Stimulated activated CD4-positive, alpha-beta T cell treated with anti-CD3 and anti-CD28 coated beads, Interleukin-12 subunit alpha, Interleukin-12 subunit beta, amount 100 ng/mL, for 4 hours (primary cell): ENCODE data around the gene GGT7.
"Not testable (repeated sequence)": the region's sequence is repeated elsewhere in the genome, so short reads cannot be mapped to it uniquely, and the experiment has no call there.

ENCODE experiments used
- DNase-seq: peaks from one replicate; pipeline ENCODE4 v3.0.0-alpha.2; 2020

The GGT7 gene

DNA sequence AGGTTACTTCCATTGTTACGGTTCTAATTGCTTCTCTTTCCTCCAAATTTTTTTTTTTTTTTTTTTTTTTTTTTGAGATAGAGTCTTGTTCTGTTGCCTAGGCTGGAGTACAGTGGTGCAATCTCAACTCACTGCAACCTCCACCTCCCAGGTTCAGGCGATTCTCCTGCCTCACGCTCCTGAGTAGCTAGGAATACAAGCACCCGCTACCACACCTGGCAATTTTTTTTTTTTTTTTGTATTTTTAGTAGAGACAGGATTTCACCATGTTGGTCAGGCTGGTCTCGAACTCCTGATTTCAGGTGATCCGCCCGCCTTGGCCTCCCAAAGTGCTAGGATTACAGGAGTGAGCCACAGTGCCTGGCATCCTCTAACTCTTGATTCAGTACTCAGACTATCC is 8.3 kb upstream of the GGT7 start:
- DNase-seq = not testable (repeated sequence)

DNA sequence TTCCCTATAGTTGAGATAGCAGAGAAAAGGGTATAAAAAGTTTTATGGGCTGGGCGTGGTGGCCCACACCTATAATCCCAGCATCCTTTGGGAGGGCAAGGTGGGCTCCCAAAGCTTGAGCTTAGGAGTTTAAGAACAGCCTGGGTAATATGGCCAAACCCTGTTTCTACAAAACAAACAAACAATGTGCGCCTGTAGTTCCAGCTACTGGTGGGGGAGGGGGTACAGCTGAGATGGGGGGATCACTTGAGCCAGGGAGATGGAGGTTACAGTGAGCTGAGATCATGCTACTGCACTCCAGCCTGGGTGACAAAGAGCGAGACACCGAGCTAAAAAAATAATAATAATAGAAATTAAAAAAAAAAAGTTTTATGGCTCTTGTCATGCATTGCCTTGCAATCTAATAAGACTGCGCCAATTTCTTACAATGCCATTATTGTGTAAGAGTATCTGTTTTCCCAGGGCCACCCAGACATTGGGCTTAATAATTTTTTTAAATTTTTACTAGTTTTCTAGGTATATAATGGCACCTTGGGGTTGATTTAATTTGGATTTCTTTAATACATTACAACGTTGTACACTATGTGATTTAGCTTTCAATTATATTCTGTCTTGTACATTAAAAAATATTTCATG is 7.7 kb upstream of the GGT7 start:
- no peak for DNase-seq

DNA sequence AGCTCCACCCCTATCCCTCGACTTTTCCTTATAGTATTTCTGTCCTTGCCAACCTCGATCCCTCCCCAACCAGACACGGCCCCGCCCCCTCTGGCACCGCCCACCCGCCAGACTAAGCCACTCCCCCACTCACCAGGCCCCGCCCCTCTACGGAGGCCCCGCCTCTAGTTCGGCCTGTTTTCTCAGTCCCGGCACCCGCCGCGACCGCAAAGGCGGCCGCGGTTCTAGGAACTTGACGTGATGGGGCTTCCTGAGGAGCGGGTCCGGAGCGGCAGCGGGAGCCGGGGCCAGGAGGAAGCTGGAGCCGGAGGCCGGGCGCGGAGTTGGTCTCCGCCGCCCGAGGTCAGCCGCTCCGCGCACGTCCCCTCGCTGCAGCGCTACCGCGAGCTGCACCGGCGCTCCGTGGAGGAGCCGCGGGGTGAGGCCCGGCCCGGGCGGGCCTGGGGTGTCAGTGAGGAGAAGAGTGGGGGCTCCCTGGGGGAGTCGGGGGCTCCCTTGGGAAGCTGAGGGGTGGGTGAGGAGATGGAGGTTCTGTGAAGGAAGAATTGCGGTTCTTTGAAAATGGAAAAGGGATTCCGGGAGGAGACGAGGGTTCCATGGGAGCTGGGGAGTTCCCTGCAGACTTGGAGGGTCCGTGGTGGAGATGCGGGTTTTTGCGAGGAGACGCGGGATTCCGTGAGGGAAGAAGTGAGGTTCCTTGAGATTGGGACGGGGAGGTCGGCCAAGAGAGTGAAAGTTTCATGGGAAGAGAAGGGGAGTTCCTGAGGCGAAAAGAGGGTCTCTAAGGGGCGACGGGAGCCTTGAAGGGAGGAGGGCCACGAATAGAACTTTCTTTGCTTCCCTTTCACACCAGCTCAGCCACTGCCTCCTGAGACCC is 4.0 kb upstream of the GGT7 start, which contains the start of gene ACSS2:
ACSS2 (plus strand) TSS at position 207 of the 877 bp plus-strand sequence; CDS start at position 241, 34 bp downstream.
- peak; percentile 98 for DNase-seq

DNA sequence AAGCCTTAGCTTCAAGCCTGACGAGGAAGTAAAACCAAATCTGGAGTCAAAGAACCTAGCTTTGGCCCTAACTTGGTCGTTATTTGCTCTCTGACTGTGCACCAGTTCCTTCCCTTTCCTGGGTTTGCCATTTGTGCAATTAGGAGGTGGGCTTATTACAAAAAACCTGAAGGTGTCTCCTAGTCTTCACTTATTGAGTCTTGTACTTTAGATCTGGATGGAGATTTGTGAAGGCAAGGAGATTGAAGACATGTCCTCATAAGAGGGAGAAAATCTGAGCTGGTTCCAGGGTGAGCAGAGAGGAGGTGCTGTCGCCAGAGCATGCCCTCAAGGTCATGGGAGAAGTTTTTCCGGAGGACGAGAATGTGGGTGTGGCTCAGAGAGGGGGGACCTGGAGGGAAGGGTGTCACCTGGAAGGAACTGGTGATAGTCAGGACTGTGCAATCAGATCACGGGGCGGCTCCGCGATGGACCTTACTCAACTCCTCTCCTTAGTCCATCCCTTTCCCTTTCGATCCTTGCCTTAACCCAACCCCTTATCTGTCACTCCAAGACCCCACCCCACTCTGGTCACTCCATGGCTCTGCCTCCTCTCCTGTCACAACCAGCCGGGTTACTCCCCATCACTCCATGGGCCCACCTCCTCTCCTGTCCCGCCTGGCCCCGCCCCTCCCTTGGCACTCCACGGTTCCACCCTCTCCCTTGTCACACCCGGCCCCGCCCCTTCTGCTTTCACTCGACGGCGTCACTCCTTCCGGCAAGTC is 3.2 kb upstream of the GGT7 start:
- DNase-seq = no peak

DNA sequence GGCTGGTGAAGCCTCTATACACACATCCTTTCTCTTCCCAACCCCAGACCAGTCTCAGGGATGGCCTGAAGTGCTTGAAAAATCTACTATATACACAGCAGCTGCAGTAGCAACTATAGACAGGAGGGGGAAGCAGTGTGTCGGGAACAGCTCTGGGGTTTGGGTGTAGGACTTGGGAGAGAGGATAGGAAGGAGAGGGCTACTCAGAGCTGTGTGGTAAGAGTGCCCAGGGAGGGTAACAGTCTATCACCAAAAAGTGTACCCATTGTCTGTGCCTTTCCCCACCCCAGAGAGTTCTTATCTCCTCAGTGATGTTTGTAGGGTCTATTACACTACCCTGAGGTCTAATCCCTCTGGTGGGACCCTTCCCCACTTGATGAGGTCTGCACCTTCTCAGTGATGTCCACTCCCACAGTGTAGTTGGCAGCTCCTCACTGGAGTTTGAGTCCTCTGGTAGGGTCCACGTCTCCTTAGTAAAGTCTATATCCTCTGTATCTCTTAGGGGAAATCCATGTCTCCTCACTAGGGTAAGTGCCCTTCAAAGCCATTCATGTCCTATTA is 1.5 kb upstream of the GGT7 start:
- DNase-seq = peak; percentile 41

DNA sequence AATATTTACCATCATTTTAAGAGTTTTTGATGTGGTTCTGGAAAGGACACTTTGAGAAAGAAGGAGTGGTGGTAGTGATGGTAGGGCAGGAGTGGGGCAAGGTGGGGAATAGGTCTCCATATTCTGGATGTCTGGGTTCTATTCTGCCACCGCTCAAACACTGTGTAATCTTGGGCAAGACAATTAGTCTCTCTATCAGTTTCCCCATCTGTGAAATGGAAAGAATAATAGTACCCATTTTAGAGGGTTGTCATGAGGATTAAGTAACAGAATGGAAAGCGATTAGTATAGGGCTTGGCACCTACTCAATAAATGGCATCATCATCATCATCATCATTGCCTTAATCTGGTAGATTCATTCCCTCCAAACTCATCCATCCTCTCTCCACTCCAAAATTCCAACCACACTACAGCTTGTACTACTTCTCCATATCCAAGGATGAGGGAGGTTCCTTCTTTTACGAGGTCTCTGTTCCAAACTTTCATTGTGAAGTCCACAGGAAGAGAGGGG is 982 bp upstream of the GGT7 start:
- DNase-seq = no peak

DNA sequence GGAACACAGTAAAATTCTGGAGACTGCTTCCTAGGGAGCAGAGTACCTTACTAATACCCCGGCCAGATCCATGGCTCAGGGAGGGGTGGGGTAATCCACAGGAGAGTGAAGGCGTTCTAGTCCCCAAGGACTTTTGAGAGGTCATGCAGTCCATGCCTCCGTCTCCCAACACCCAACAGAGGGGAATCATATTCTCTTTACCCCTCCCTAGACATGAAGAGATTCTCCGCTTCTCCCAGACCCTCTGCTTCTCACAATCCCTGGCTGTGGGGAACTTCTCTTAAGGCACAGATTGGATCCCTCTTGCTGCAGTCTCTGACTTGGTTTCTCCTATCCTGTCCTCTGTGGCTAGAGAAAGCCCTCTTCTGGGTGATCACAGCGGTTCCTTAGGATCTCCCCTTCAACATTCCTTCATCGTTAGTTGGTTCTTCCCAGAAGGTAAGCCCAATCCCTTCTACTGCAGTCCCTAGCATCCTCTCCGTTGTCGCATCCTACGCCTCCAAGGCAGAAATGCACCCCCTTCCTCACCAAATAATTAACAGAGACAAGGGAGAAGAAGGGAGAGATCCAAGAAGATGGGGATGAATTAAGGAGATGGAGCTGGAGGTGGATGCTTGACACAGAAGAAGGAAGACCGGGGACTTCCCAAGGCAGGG is 562 bp downstream of the GGT7 start:
- DNase-seq = no peak

DNA sequence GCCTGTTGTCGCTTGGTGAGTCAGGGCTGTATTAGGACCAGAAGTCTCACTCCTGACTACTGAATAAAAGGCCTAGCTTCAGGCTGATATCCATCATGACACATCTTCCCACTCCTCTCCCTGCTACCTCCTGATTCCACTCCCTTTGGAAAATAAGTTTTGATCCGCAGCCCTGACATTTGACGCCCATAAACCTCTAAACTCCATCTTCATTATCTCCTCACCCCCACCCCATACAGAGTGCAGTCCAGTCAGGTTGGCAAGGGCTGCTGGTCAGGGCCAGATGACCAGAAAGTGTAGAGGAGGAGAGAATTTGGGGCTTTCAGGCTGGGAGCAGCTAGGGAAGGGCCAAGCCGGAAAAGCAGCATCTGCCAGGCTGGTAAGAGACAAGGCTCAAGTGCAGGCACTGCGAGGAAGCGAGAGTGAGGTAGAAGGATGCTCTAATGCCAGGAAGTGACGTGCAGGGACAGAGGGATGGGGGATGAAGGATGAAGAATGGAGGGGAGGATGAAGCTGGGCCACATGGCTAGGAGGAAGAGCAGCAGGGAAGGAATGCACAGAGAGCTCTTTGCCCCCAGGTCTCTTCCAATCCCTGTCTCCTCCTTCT is 1.2 kb downstream of the GGT7 start:
- DNase-seq = no peak

DNA sequence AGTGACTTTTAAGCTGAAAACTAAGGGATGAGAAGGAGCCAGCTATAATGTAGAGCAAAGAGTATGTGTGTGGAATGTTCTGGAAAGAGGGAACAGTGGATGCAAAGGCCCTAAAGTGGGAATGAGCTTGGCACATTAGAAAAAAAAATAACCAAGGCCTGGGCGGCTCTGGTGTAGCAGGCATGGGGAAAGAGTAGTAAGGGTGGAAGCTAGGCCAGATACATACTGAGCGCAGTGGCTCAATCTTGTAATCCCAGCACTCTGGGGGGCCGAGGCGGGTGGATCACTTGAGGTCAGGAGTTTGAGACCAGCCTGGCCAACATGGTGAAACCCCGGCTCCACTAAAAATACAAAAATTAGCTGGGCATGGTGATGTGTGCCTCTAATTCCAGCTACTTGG is 8.4 kb downstream of the GGT7 start:
- DNase-seq = no peak

DNA sequence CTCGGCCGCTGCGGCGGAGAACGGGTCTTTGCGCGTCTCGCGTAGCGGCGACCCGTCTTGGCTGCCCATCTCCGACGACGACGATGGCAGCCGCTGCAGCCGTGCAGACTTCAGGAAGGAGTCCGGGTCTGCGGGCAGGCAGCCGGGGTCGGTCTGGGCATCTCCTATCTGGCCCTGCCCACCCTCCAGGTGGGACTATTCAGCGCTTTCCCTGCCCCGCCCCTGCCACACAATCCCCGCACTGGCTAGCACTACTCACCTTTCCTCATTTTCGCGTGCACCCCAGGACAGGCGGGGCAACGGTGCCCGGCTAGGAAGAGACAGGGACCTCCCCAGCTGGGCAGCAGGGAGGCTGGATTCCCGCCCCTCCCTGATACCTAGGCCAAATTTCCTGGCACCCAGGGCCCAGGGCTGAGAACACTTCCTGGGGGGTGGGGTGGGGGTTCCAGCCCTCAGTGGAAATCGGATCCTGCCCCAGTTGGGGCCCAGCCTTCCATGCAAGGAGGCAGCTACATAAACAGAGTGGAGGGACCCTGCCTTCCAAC is 9.2 kb downstream of the GGT7 start:
- no peak for DNase-seq

DNA sequence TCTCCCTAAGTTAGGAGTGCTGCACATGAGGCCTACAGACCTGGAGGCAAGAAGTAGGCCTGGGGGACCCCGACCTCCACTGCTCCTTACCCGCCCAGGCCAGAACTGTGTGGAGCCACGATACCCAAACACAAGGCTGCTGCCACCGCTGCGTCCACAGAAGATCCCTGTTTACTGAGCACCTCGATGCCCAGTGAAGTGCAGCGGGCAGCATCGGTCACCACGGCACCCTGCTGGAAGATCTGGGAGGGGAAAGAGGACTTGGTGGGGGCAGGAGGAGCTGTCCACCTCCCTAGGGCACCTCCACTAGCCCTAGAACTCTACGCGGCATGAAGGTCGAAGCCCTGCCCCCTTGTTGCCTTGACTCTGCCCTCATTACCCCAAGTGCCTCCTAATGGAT is 9.9 kb downstream of the GGT7 start:
- no peak for DNase-seq

DNA sequence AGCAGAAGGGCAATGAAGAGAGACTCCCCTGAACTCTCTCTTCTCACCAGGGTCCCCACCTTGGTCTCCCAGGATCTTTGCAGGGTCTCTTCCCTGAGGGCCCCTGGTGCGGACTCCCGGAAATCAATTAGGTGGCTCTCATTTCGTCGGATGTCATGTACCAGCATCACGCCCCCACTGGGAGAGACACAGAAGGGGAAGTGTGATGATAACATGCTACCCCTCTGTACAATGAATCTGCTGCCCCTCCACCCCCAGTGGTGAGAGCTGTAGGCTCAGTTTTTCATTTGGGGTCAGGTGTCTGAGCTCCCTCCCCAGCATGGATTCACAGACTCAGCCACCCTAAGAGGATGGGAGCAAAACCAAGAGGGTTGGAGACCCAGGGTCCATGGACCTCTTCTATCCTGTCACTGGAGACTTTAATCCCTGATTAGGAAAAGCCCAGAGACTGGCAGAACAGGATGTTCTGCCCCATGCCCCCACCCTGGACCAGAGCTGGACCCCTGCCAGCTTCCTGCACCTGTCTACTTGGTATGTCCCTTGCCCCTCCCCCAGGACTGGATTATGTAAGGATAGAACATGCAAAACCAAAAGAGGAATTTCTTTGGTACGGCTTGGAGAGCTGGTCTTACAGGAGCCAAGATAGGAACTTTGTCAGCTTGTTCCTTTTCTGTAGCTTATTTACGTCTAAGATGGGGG is 11.1 kb downstream of the GGT7 start:
- DNase-seq = no peak

DNA sequence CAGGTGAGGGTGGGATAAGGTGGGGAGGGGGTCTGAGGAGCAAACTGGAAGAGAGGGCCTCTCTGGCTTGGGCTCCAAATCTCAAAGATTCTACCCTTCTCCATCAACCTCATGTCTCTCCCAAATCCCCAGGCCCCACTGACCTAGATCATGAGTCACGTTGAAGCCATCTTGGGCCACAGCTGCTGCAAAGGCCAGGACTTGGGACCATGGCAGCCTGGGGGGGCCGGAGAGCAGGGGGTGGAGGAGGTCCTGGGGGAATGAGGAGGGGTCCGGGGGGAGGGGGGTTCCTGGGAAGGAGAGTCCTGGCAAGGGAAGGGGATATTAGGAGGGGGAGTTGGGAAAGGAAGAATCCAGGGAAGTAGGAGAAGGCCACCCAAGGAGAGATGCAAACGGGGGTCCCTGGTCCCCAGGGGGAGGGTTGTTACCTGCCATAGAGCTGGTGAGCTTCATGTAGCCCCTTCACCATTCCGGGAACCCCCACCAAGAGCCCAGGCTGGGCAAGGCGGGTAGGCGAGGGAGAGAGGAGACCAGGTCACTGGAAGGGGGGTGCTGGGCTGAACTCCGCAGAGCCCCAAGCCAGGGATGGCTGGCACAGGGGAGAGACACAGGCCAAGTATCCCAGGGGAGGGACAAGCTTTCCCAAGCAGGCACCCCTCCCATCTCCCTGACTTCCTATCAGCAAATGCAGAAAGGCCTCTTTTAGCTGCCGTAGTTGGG is 12.7 kb downstream of the GGT7 start:
- DNase-seq = no peak

DNA sequence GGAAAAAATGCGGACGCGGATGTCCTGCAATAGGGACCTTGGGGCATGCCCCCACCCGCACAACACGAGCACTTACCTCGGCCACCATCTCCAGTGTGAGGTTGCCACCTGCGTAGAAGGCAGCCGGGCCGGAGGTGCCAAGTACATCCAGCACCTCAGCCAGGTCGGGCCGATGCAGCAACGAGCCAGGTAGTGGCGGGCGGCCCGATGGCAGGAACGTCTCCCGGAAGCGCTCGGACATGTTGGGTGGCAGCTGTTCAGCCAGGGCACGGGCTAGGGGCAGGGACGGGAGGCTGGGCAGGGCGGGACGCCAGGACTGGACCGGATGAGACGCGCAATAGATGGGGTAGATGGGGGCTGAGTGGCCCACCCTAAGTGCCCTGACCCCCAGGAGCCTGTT is 13.3 kb downstream of the GGT7 start:
- no peak for DNase-seq

DNA sequence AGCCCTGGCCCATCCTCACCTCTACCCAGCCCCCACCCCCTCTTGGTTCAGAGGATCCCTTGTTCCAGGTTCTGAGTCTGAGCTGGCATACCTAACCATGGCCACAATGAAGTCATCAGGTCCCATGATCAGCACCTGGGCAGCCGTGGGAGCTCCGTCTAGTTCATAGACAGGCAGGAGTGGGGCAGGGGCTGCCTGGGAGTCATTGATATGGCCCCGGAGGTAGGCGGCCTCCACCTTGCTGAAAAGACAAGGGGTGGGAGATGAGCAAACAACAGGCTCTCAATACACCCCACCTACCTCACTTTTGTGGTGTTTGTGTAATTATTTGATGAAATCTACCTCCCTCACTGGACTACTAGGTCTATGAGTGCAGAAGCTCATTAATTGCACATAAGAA is 20.4 kb downstream of the GGT7 start:
- DNase-seq = no peak

DNA sequence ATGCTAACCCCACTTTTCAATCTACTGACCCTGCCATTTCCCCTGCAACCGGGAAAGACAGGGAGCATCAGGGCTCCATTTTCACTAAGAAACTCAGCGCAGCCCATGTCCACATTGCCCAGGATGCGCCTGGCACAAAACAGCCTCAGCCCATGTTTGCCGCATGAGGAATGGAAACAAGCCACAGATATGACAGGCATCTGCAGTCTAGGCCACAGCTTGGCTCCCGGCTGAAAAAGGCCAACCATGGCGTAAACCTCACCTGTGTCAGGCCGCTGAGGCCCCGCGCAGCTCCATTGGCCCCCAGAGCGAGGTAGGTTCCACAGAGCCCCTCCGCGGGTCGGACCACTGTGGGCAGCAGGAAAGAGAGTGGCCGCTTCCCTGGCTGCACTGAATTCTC is 21.7 kb downstream of the GGT7 start:
- DNase-seq = no peak

DNA sequence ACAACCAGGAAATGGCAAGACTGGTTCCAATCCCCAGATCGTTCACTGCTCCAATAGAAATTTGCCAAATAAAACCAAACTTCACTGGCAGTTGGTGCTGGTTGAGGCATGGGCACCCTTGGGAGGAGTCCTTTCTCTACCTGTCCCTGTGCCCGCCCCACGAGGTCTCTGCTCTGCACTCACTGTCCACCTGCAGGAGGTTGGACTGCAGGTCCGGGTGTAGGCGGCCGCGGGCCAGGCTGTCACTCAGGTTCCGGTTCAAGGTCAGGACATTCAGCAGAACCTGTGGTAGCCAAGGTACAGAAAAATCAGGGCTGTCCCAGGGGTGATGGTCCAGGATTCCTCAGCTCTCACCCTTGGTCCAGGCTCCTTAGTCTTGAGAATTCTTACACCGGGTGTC is 22.9 kb downstream of the GGT7 start:
- no peak for DNase-seq

DNA sequence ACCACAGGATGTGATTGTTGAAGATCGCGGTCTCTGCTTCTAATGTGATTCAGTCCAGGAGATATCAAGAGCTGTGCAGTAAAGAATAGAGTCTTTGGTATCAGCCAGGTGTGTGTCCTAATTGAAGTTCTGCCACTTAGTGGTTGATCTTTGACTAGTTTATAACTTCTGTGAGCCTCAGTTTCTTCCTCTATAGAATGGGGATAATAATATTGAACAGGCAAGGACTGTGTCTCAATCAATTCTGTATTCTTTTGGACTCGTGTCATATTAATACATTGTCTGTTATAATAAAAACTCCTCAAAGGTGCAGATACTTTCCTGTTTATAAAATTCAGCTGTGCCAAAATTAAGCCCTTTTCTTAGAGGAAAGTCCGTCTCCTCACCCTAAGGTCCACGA is 24.1 kb downstream of the GGT7 start:
- no peak for DNase-seq

DNA sequence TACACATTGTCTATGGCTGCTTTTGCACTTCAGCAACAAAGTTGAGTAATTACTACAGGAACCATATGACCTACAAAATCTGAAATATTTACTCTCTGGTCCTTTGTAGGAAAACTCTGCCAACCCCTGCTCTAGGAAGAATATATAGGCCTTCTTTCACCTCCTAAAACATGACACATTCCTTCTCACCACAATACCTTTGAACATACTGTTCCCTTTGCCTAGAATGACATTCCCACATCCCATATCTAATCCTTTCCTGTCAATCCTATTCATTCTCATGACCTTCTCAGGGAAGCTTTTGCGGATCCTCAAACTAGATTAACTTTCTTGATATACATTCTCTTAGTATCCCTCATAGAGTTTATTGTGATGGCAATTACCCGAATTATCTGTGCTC is 29.2 kb downstream of the GGT7 start:
- DNase-seq = no peak

DNA sequence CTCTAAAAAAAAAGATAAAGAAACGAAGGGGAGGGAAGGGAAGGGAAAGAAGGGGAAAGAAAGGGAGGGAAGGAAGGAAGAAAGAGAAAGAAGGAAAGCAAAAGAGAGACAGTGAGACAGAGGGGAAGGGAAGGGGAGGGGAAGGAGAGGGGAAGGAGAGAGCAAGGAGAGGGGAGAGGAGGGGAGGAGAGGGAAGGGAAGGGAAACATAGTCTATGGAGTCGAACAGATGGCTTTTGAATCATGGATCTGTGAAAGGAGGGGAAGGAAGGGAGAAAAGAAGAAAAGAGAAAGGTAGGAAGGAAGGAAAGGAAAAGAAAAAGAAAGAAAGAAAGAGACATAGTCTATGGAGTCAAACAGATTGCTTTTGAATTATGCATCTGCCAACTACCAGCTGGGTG is 30.5 kb downstream of the GGT7 start:
- no peak for DNase-seq
